Mesendoderm (in vitro differentiated cells): Measurements from ENCODE around the gene MFSD6L. TPM values are rescaled to one million over a fixed set of nuclear protein-coding genes. Genes with fewer than 3 reads are reported as not detected.
A peak's percentile ranks its signal among the peaks of the same experiment; 100 is the strongest.

Source experiments
- DNase-seq: peaks from one replicate; pipeline ENCODE4 v3.0.0; 2013
- H2AK5ac ChIP-seq: 2 replicates; pipeline ENCODE4 v1.6.1; 2013; ENCODE audit warnings: low read length, inconsistent platforms
- H2BK120ac ChIP-seq: 2 replicates; pipeline ENCODE4 v1.6.1; 2013; ENCODE audit warnings: low read depth, mild to moderate bottlenecking, low read length, moderate library complexity, mixed read lengths
- H2BK15ac ChIP-seq: replicated peaks from 2 replicates; pipeline ENCODE4 v1.6.1; 2013; ENCODE audit warnings: low read depth, mild to moderate bottlenecking, moderate library complexity
- H2BK5ac ChIP-seq: 2 replicates; pipeline ENCODE4 v1.6.1; 2013; ENCODE audit warnings: low read length, inconsistent platforms
- H3K18ac ChIP-seq: 2 replicates; pipeline ENCODE4 v1.6.1; 2013; ENCODE audit warnings: mild to moderate bottlenecking, low read length, mixed read lengths
- H3K23ac ChIP-seq: one replicate; pipeline ENCODE4 v1.6.1; 2013; ENCODE audit warnings: low read length
- H3K27ac ChIP-seq: 2 replicates; pipeline ENCODE4 v1.5.1; 2013; ENCODE audit warnings: low read depth, mild to moderate bottlenecking, inconsistent platforms, low read length, moderate library complexity
- H3K27me3 ChIP-seq: 2 replicates; pipeline ENCODE4 v1.6.1; 2013; ENCODE audit warnings: low read length, control low read depth, mild to moderate bottlenecking, inconsistent platforms; ENCODE audit not compliant: insufficient read depth, poor library complexity
- H3K36me3 ChIP-seq: 2 replicates; pipeline ENCODE4 v1.6.1; 2013; ENCODE audit warnings: low read length, inconsistent platforms; ENCODE audit not compliant: control insufficient read depth, insufficient read depth
- H3K4ac ChIP-seq: one replicate; pipeline ENCODE4 v1.6.1; 2013; ENCODE audit warnings: low read depth, mild to moderate bottlenecking, low read length, moderate library complexity
- H3K4me1 ChIP-seq: 2 replicates; pipeline ENCODE4 v1.6.1; 2013; ENCODE audit warnings: low read depth, low read length, inconsistent platforms; ENCODE audit not compliant: control insufficient read depth
- H3K4me2 ChIP-seq: 2 replicates; pipeline ENCODE4 v1.6.1; 2013; ENCODE audit warnings: low read length
- H3K4me3 ChIP-seq: 2 replicates; pipeline ENCODE4 v1.5.1; 2013; ENCODE audit warnings: mild to moderate bottlenecking, low read length
- H3K56ac ChIP-seq: one replicate; pipeline ENCODE4 v1.6.1; 2013; ENCODE audit warnings: low read length
- H3K79me1 ChIP-seq: 2 replicates; pipeline ENCODE4 v1.6.1; 2013; ENCODE audit warnings: low read length, inconsistent platforms
- H3K79me2 ChIP-seq: 2 replicates; pipeline ENCODE4 v1.6.1; 2013; ENCODE audit warnings: mild to moderate bottlenecking, low read length; ENCODE audit not compliant: control insufficient read depth, insufficient read depth
- H3K9ac ChIP-seq: 2 replicates; pipeline ENCODE4 v1.6.1; 2013; ENCODE audit warnings: low read length, inconsistent platforms
- H4K5ac ChIP-seq: one replicate; pipeline ENCODE4 v1.6.1; 2013; ENCODE audit warnings: low read length
- H4K8ac ChIP-seq: one replicate; pipeline ENCODE4 v1.6.1; 2013; ENCODE audit warnings: low read depth, mild to moderate bottlenecking, control low read depth, low read length, moderate library complexity
- WGBS: extraction: QIAGEN DNeasy Blood & Tissue Kit; methylation state at CpG from one replicate; pipeline ENCODE4 v1.1.7; 2013; ENCODE audit warnings: low lambda C conversion rate, missing lambda C conversion rate; ENCODE audit not compliant: insufficient coverage; ENCODE audit errors: extremely low coverage; 5-methylcytosine and 5-hydroxymethylcytosine counted together
- polyA plus RNA-seq, 2 experiments: library from polyadenylated mRNA; stranded (reverse); fragments of 200-250 nt; gene quantifications; one replicate each; pipeline ENCODE4 v1.2.3, GENCODE V29; 2013

MFSD6L gene
- polyA plus RNA-seq (2013, experiment 1 of 2), result 0.39 TPM
- polyA plus RNA-seq (2013, experiment 2 of 2), result 0.34 TPM

- no peak within 1 kb of the TSS for H2AK5ac ChIP-seq
- H4K5ac ChIP-seq, result no peak within 1 kb of the TSS
- H2BK15ac ChIP-seq, result no peak within 1 kb of the TSS
- H4K8ac ChIP-seq, result no peak within 1 kb of the TSS
- H2BK120ac ChIP-seq, result no peak within 1 kb of the TSS
- H3K36me3 ChIP-seq, result no peaks in the 10 kb centered on the region
- H3K4me3 ChIP-seq, result no peak within 1 kb of the TSS
- no peak within 1 kb of the TSS for H2BK5ac ChIP-seq
- no peak within 1 kb of the TSS for H3K18ac ChIP-seq
- H3K79me2 ChIP-seq, result no peaks in the 10 kb centered on the region
- H3K4me2 ChIP-seq, result peak within 1 kb of the TSS; percentile 42
- H3K79me1 ChIP-seq, result no peaks in the 10 kb centered on the region
- H3K4me1 ChIP-seq, result no peaks in the 10 kb centered on the region
- no peaks in the 10 kb centered on the region for H3K27me3 ChIP-seq
- H3K9ac ChIP-seq, result no peak within 1 kb of the TSS
- H3K4ac ChIP-seq, result no peak within 1 kb of the TSS
- no peak within 1 kb of the TSS for H3K56ac ChIP-seq
- no peak within 1 kb of the TSS for H3K27ac ChIP-seq
- WGBS, result no CpG with 5 or more reads among the region's 62 CpGs
- DNase-seq, result peak; percentile 76
- H3K23ac ChIP-seq, result no peak within 1 kb of the TSS
Measured at GRCh38 chr17:8798846-8799569, at the start of gene MFSD6L. Gene MFSD6L, minus strand, starts transcription at chr17:8799365. Its CDS starts 245 bp downstream, at chr17:8799120.

- H3K56ac ChIP-seq, result no peak overlapping the region
- H3K23ac ChIP-seq, result no peak overlapping the region
- H2BK120ac ChIP-seq, result no peak overlapping the region
- no peaks in the 10 kb centered on the region for H3K36me3 ChIP-seq
- H2BK5ac ChIP-seq, result no peak overlapping the region
- no peak for DNase-seq
- H2BK15ac ChIP-seq, result no peak overlapping the region
- no peak overlapping the region for H4K8ac ChIP-seq
- H2AK5ac ChIP-seq, result no peak overlapping the region
- H3K27ac ChIP-seq, result no peak overlapping the region
- no peaks in the 10 kb centered on the region for H3K27me3 ChIP-seq
- no peak overlapping the region for H4K5ac ChIP-seq
- H3K4me2 ChIP-seq, result no peak overlapping the region
- H3K18ac ChIP-seq, result no peak overlapping the region
- no peaks in the 10 kb centered on the region for H3K79me1 ChIP-seq
- WGBS, result no CpG with 5 or more reads among the region's 2 CpGs
- H3K4me3 ChIP-seq, result no peak overlapping the region
- H3K4me1 ChIP-seq, result peaks cover 4% of the 10 kb centered on the region
- H3K4ac ChIP-seq, result no peak overlapping the region
- no peak overlapping the region for H3K9ac ChIP-seq
- no peaks in the 10 kb centered on the region for H3K79me2 ChIP-seq
Measured at GRCh38 chr17:8847891-8848290, 48.7 kb upstream of the MFSD6L start.

DNA sequence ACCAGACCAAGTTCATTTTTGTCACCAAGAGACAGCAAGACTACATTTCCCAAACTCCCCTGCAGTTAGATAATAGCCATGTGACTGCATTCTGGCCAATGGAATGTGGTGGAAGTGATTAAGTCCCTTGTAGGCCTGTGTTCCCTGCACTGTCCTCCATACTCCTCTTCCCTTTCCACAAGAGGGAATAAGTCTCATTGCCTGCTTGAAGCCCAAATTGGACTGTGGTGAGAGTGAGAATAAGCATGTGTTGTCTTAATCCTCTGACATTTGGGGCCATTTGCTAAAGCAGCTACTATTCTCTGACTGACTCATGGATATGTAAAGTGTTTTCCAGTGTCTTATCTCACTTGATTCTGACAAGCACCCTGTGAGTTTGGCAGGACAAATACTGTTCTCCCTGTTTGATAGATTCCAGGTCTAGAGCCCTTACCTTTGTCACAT lies 47.6 kb upstream of the MFSD6L start:
- no peaks in the 10 kb centered on the region for H3K27me3 ChIP-seq
- H3K18ac ChIP-seq, result no peak overlapping the region
- peak; percentile 92 for DNase-seq
- H4K5ac ChIP-seq, result peak overlapping the region; percentile 59
- no peaks in the 10 kb centered on the region for H3K79me1 ChIP-seq
- H3K23ac ChIP-seq, result no peak overlapping the region
- H3K56ac ChIP-seq, result peak overlapping the region; percentile 57
- no peak overlapping the region for H2BK15ac ChIP-seq
- H3K4me1 ChIP-seq, result peaks cover 4% of the 10 kb centered on the region
- H4K8ac ChIP-seq, result no peak overlapping the region
- H3K27ac ChIP-seq, result no peak overlapping the region
- no peak overlapping the region for H2AK5ac ChIP-seq
- no peak overlapping the region for H3K4me2 ChIP-seq
- no peaks in the 10 kb centered on the region for H3K36me3 ChIP-seq
- H3K4ac ChIP-seq, result no peak overlapping the region
- H3K4me3 ChIP-seq, result no peak overlapping the region
- H3K79me2 ChIP-seq, result no peaks in the 10 kb centered on the region
- H3K9ac ChIP-seq, result peak overlapping the region; percentile 14
- H2BK120ac ChIP-seq, result no peak overlapping the region
- no peak overlapping the region for H2BK5ac ChIP-seq

- no peak overlapping the region for H3K56ac ChIP-seq
- no CpG with 5 or more reads among the region's 9 CpGs for WGBS
- no peak overlapping the region for H3K27ac ChIP-seq
- H3K4me3 ChIP-seq, result no peak overlapping the region
- H4K5ac ChIP-seq, result no peak overlapping the region
- no peaks in the 10 kb centered on the region for H3K36me3 ChIP-seq
- H3K4me1 ChIP-seq, result peaks cover 4% of the 10 kb centered on the region
- DNase-seq, result no peak
- H3K4ac ChIP-seq, result no peak overlapping the region
- H2AK5ac ChIP-seq, result peak overlapping the region; percentile 14
- no peak overlapping the region for H2BK15ac ChIP-seq
- no peak overlapping the region for H3K23ac ChIP-seq
- no peak overlapping the region for H3K18ac ChIP-seq
- no peak overlapping the region for H4K8ac ChIP-seq
- H3K79me2 ChIP-seq, result no peaks in the 10 kb centered on the region
- no peak overlapping the region for H2BK5ac ChIP-seq
- H3K4me2 ChIP-seq, result no peak overlapping the region
- H2BK120ac ChIP-seq, result no peak overlapping the region
- no peaks in the 10 kb centered on the region for H3K27me3 ChIP-seq
- no peaks in the 10 kb centered on the region for H3K79me1 ChIP-seq
- H3K9ac ChIP-seq, result no peak overlapping the region
Measured at GRCh38 chr17:8844229-8845218, 45.4 kb upstream of the MFSD6L start.

GRCh38 chr17:8843344-8843743 lies 44.2 kb upstream of the MFSD6L start:
- no peak overlapping the region for H3K9ac ChIP-seq
- H2BK15ac ChIP-seq, result no peak overlapping the region
- H3K56ac ChIP-seq, result no peak overlapping the region
- no peak overlapping the region for H3K4me2 ChIP-seq
- H3K4me3 ChIP-seq, result no peak overlapping the region
- no peak for DNase-seq
- H2BK5ac ChIP-seq, result no peak overlapping the region
- no peak overlapping the region for H2BK120ac ChIP-seq
- peaks cover 4% of the 10 kb centered on the region for H3K4me1 ChIP-seq
- H4K8ac ChIP-seq, result no peak overlapping the region
- no peaks in the 10 kb centered on the region for H3K36me3 ChIP-seq
- no peak overlapping the region for H4K5ac ChIP-seq
- H3K27me3 ChIP-seq, result no peaks in the 10 kb centered on the region
- no peak overlapping the region for H3K27ac ChIP-seq
- H3K79me2 ChIP-seq, result no peaks in the 10 kb centered on the region
- H3K23ac ChIP-seq, result no peak overlapping the region
- no peak overlapping the region for H2AK5ac ChIP-seq
- H3K18ac ChIP-seq, result no peak overlapping the region
- no peaks in the 10 kb centered on the region for H3K79me1 ChIP-seq
- WGBS, result no CpG with 5 or more reads among the region's 2 CpGs
- H3K4ac ChIP-seq, result no peak overlapping the region
